H1 (cell line): ENCODE results near the gene TNKS2. TPM values are rescaled to one million over a fixed set of nuclear protein-coding genes. Genes with fewer than 3 reads are reported as not detected.

Experiments
- CTCF ChIA-PET: fragments of 300-600 bp; sonication (Branson Sonifier 250); formaldehyde crosslinking; loops from one replicate; lab custom pipeline; 2021; ENCODE audit not compliant: partially characterized antibody; lab: Charles Lee
- POLR2A ChIA-PET: fragments of 300-600 bp; sonication (Branson Sonifier 250); formaldehyde crosslinking; loops from one replicate; lab custom pipeline; 2021; ENCODE audit warnings: inconsistent platforms; ENCODE audit not compliant: partially characterized antibody; lab: Charles Lee
- DNase-seq, 2 experiments: peaks; one replicate each; pipeline versions ENCODE4 v3.0.0 to v3.0.0-alpha.2; 2010 to 2022; ENCODE audit warnings: low spot score in 2 of 2, low read depth in 1 of 2, mixed read lengths in 1 of 2
- FAIRE-seq: peaks from 2 replicates; lab custom pipeline; 2011; peaks lifted over from hg19 to GRCh38; lab: Jason Lieb, UNC
- H2AFZ ChIP-seq: 2 replicates; pipeline ENCODE4 v1.8.1; 2012; ENCODE audit warnings: low read length, inconsistent platforms
- H2AK5ac ChIP-seq: 2 replicates; pipeline ENCODE4 v1.6.1; 2013; ENCODE audit warnings: low read depth, low read length
- H2BK120ac ChIP-seq: replicated peaks from 2 replicates; pipeline ENCODE3; 2013; ENCODE audit warnings: low read depth, low read length, inconsistent platforms
- H2BK12ac ChIP-seq: 2 replicates; pipeline ENCODE4 v1.6.1; 2013; ENCODE audit warnings: low read depth, low read length
- H2BK15ac ChIP-seq: 2 replicates; pipeline ENCODE4 v1.6.1; 2013; ENCODE audit warnings: low read length
- H2BK20ac ChIP-seq: 2 replicates; pipeline ENCODE4 v1.6.1; 2013; ENCODE audit warnings: low read length
- H2BK5ac ChIP-seq: 2 replicates; pipeline ENCODE4 v1.6.1; 2013; ENCODE audit warnings: low read depth, low read length
- H3K14ac ChIP-seq: 2 replicates; pipeline ENCODE4 v1.6.1; 2013; ENCODE audit warnings: inconsistent platforms; ENCODE audit not compliant: insufficient read length
- H3K18ac ChIP-seq: 2 replicates; pipeline ENCODE4 v1.6.1; 2013; ENCODE audit warnings: low read length; ENCODE audit errors: extremely low read depth
- H3K23ac ChIP-seq: 2 replicates; pipeline ENCODE4 v1.6.1; 2013; ENCODE audit warnings: inconsistent platforms; ENCODE audit not compliant: insufficient read length
- H3K23me2 ChIP-seq: 2 replicates; pipeline ENCODE4 v1.6.1; 2013; ENCODE audit warnings: low read depth, low read length
- H3K27ac ChIP-seq: 2 replicates; pipeline ENCODE4 v1.6.1; 2011; ENCODE audit warnings: low read depth, low read length, inconsistent platforms
- H3K27me3 ChIP-seq, 4 experiments: replicated peaks in 1 of 4; 1 replicate in 1 of 4; 2 replicates in 3 of 4; pipeline versions ENCODE4 v1.6.1 to v1.8.1; 2011 to 2013; ENCODE audit warnings: low read length in 3 of 4, mild to moderate bottlenecking in 3 of 4, inconsistent platforms in 2 of 4, mixed read lengths in 2 of 4, moderate library complexity in 1 of 4; ENCODE audit not compliant: control insufficient read depth in 3 of 4, insufficient read depth in 3 of 4; ENCODE audit errors: extremely low read depth in 1 of 4
- H3K36me3 ChIP-seq, 4 experiments: 2 replicates each; pipeline versions ENCODE4 v1.6.1 to v1.8.1; 2011 to 2013; ENCODE audit warnings: mild to moderate bottlenecking in 4 of 4, low read length in 3 of 4, moderate library complexity in 2 of 4, control low read depth in 1 of 4, inconsistent platforms in 1 of 4; ENCODE audit not compliant: insufficient read depth in 4 of 4, control insufficient read depth in 2 of 4
- H3K4ac ChIP-seq: replicated peaks from 2 replicates; pipeline ENCODE3; 2013; ENCODE audit warnings: low read length, low read depth, mixed read lengths, inconsistent platforms; ENCODE audit not compliant: insufficient read length
- H3K4me1 ChIP-seq, 4 experiments: replicated peaks in 1 of 4; 1 replicate in 1 of 4; 2 replicates in 3 of 4; pipeline versions ENCODE4 v1.6.1 to v1.8.1; 2011 to 2013; ENCODE audit warnings: low read length in 3 of 4, inconsistent platforms in 2 of 4, mixed read lengths in 1 of 4; ENCODE audit not compliant: insufficient read depth in 4 of 4, control insufficient read depth in 3 of 4
- H3K4me2 ChIP-seq, 2 experiments: 2 replicates each; pipeline versions ENCODE4 v1.6.1 to v1.8.1; 2011 to 2013; ENCODE audit warnings: low read depth in 2 of 2, low read length in 2 of 2, control low read depth in 1 of 2, inconsistent platforms in 1 of 2, mild to moderate bottlenecking in 1 of 2; ENCODE audit not compliant: insufficient read depth in 1 of 2
- H3K4me3 ChIP-seq, 4 experiments: fragments of 200-600, 300-600 bp in 1 of 4; sonication (generic), shearing (Covaris generic), sonication (Bioruptor Twin) in 1 of 4; 2 replicates each; pipeline versions ENCODE4 v1.5.1 to v1.8.1; 2011 to 2016; ENCODE audit warnings: low read length in 4 of 4, low read depth in 3 of 4, control low read depth in 2 of 4, inconsistent platforms in 2 of 4, mild to moderate bottlenecking in 2 of 4, mixed read lengths in 1 of 4, moderate library complexity in 1 of 4; ENCODE audit not compliant: insufficient read depth in 2 of 4; ENCODE audit errors: extremely low read depth in 1 of 4
- H3K56ac ChIP-seq: replicated peaks from 2 replicates; pipeline ENCODE3; 2013; ENCODE audit warnings: low read depth, mild to moderate bottlenecking, mixed read lengths, low read length, inconsistent platforms; ENCODE audit not compliant: insufficient read length
- H3K79me1 ChIP-seq: 2 replicates; pipeline ENCODE4 v1.6.1; 2013; ENCODE audit warnings: low read depth, low read length, control low read depth
- H3K79me2 ChIP-seq, 2 experiments: 2 replicates each; pipeline versions ENCODE4 v1.6.1 to v1.8.1; 2012 to 2013; ENCODE audit warnings: low read length in 2 of 2, mild to moderate bottlenecking in 2 of 2, inconsistent platforms in 1 of 2; ENCODE audit not compliant: insufficient read depth in 2 of 2, control insufficient read depth in 1 of 2
- H3K9ac ChIP-seq, 4 experiments: replicated peaks in 1 of 4; 1 replicate in 1 of 4; 2 replicates in 3 of 4; pipeline versions ENCODE4 v1.6.1 to v1.8.1; 2011 to 2013; ENCODE audit warnings: low read depth in 3 of 4, low read length in 3 of 4, control low read depth in 2 of 4, mild to moderate bottlenecking in 2 of 4, moderate library complexity in 2 of 4, inconsistent platforms in 1 of 4; ENCODE audit errors: extremely low read depth in 1 of 4
- H3K9me3 ChIP-seq, 2 experiments: 2 replicates each; pipeline versions ENCODE4 v1.6.1 to v1.8.1; 2012 to 2013; ENCODE audit warnings: mild to moderate bottlenecking in 2 of 2, moderate library complexity in 2 of 2, control low read depth in 1 of 2, inconsistent platforms in 1 of 2, low read depth in 1 of 2, low read length in 1 of 2, mixed read lengths in 1 of 2; ENCODE audit not compliant: insufficient read depth in 2 of 2
- H4K20me1 ChIP-seq, 2 experiments: replicated peaks in 1 of 2; 2 replicates each; pipeline versions ENCODE3 to v1.8.1; 2011 to 2013; ENCODE audit warnings: inconsistent platforms in 2 of 2, low read length in 2 of 2, mild to moderate bottlenecking in 1 of 2; ENCODE audit not compliant: insufficient read depth in 2 of 2, control insufficient read depth in 1 of 2
- H4K5ac ChIP-seq: 2 replicates; pipeline ENCODE4 v1.6.1; 2013; ENCODE audit warnings: low read length, low read depth, mixed read lengths, inconsistent platforms; ENCODE audit not compliant: insufficient read length
- H4K8ac ChIP-seq: 2 replicates; pipeline ENCODE4 v1.8.0; 2013; ENCODE audit warnings: mild to moderate bottlenecking, moderate library complexity, low read length, inconsistent platforms; ENCODE audit not compliant: insufficient read depth; ENCODE audit errors: extremely low read depth
- H4K91ac ChIP-seq: replicated peaks from 2 replicates; pipeline ENCODE3; 2013; ENCODE audit warnings: low read length, mixed read lengths, inconsistent platforms; ENCODE audit not compliant: insufficient read length
- CHD1 ChIP-seq: IDR thresholded peaks from 2 replicates; pipeline ENCODE4 v1.6.1; 2012; ENCODE audit warnings: low read depth, low read length, improper control_type of control experiment
- JUND ChIP-seq: IDR thresholded peaks from 2 replicates; pipeline ENCODE4 v1.6.1; 2011; ENCODE audit warnings: mild to moderate bottlenecking, improper control_type of control experiment, low read length
- POLR2A ChIP-seq, 2 experiments: IDR thresholded peaks; 1 replicate in 1 of 2; 2 replicates in 1 of 2; pipeline ENCODE4 v1.6.1; 2011; ENCODE audit warnings: low read depth in 2 of 2, low read length in 2 of 2, mild to moderate bottlenecking in 2 of 2; ENCODE audit errors: control extremely low read depth in 1 of 2
- WGBS, 2 experiments: shearing (Covaris generic) in 1 of 2; methylation state at CpG; one replicate each; pipeline versions ENCODE4 v1.1.6 to v1.1.7; 2013 to 2015; ENCODE audit warnings: low lambda C conversion rate in 2 of 2, mixed read lengths in 2 of 2, inconsistent platforms in 1 of 2, low coverage in 1 of 2, missing lambda C conversion rate in 1 of 2; ENCODE audit not compliant: insufficient replicate concordance in 2 of 2, insufficient coverage in 1 of 2, insufficient read length in 1 of 2; ENCODE audit errors: extremely low coverage in 1 of 2, missing lambda C conversion rate in 1 of 2; 5-methylcytosine and 5-hydroxymethylcytosine counted together
- polyA plus RNA-seq, 7 experiments: library from polyadenylated mRNA; depleted of rRNA in 3 of 7; stranded (reverse) in 5 of 7; unstranded in 2 of 7; fragments of >200 nt in 5 of 7; fragments of 200-250 nt in 2 of 7; gene quantifications; 1 replicate in 5 of 7; 2 replicates in 1 of 7; 4 replicates in 1 of 7; pipeline versions ENCODE4 v1.2.1 to v1.2.3, GENCODE V29; 2011 to 2013; ENCODE audit warnings: missing spikeins in 2 of 7, mixed read lengths in 2 of 7
- total RNA-seq: library from RNA; stranded (reverse); fragmentation: NEBNext Ultra II Directional; extraction: Animal tissue kit (Norgen Biotek cat#: 25700); gene quantifications from 2 replicates; pipeline ENCODE4 v1.2.1, GENCODE V29; 2021

Gene TNKS2
- total and polyA plus RNA-seq, 2 of the 8 experiments (the other 6 are each of a cell fraction or from before 2014, with no cell fraction given) = 23.3 to 73.6 TPM

- FAIRE-seq (no peak), DNase-seq (no peak)
- no peak overlapping the region for H3K56ac ChIP-seq
- H2BK5ac ChIP-seq = no peak overlapping the region
- H2AK5ac ChIP-seq = no peak overlapping the region
- H4K20me1 ChIP-seq = no peaks in the 10 kb centered on the region
- no peaks in the 10 kb centered on the region for H3K79me1 ChIP-seq
- H2BK15ac ChIP-seq = no peak overlapping the region
- no peak overlapping the region for H3K23ac ChIP-seq
- H2BK12ac ChIP-seq = no peak overlapping the region
- no peaks in the 10 kb centered on the region for H3K79me2 ChIP-seq
- H4K8ac ChIP-seq = no peak overlapping the region
- no peak overlapping the region for H3K4me3 ChIP-seq
- no peaks in the 10 kb centered on the region for H3K36me3 ChIP-seq
- no peak overlapping the region for H3K4ac ChIP-seq
- no peak overlapping the region for H3K27ac ChIP-seq
- no peak overlapping the region for H2BK120ac ChIP-seq
- no peak overlapping the region for H2BK20ac ChIP-seq
- no peak overlapping the region for H3K18ac ChIP-seq
- H3K23me2 ChIP-seq = no peaks in the 10 kb centered on the region
- POLR2A ChIA-PET = no interaction called here
- H2AFZ ChIP-seq = no peak overlapping the region
- 0 out of 4 replicates have a peak, but pooled peaks cover 0 to 2% of the 10 kb centered on the region in 2 experiments for H3K9me3 ChIP-seq
- H3K4me2 ChIP-seq = no peak overlapping the region
- no peak for TF ChIP-seq POLR2A (IDR thresholded peaks at IDR 0.05; ENCODE audit: control extremely low read depth in 1 of 2, low read depth in 2 of 2, low read length in 2 of 2)
- no peak for TF ChIP-seq CHD1
- no peak for TF ChIP-seq JUND
- TF ChIP-seq, all 59 proteins: peak for 0
- no peak overlapping the region for H3K14ac ChIP-seq
- 89% methylated on average over 2 of the region's 2 CpGs; no CpG with 5 or more reads in 1 of the 2 experiments for WGBS, 2 experiments
- H3K9ac ChIP-seq = no peak overlapping the region
- peaks cover 0 to 3% (median 0%) of the 10 kb centered on the region in 4 experiments; a peak in 2 of 7 replicates for H3K4me1 ChIP-seq
- H4K5ac ChIP-seq = no peak overlapping the region
- CTCF ChIA-PET = interaction anchor here (0.8 to 1.6 kb wide), 3 partner anchors 8 to 139 kb away, joined by 3 to 5 read pairs (median 3); no protein-coding TSS in a partner anchor
- H4K91ac ChIP-seq = no peak overlapping the region
- no peaks in the 10 kb centered on the region; a peak in 1 of 7 replicates for H3K27me3 ChIP-seq
These were observed 23.7 kb upstream of the TNKS2 start for GRCh38 chr10:91774571-91774970.
